22Rv1 (cell line): ENCODE results near the gene TNS2.

ENCODE experiments used
- ZFX ChIP-seq: fragments of 450-650 bp; IDR thresholded peaks from 2 replicates; pipeline ENCODE4 v1.6.1; 2017; ENCODE audit warnings: antibody characterized with exemption, borderline replicate concordance
- TF ChIP-seq, protein P1 (sequence below): fragments of 450-650 bp; IDR thresholded peaks from 2 replicates; pipeline ENCODE4 v1.5.1; 2017; ENCODE audit warnings: mild to moderate bottlenecking

DNA sequence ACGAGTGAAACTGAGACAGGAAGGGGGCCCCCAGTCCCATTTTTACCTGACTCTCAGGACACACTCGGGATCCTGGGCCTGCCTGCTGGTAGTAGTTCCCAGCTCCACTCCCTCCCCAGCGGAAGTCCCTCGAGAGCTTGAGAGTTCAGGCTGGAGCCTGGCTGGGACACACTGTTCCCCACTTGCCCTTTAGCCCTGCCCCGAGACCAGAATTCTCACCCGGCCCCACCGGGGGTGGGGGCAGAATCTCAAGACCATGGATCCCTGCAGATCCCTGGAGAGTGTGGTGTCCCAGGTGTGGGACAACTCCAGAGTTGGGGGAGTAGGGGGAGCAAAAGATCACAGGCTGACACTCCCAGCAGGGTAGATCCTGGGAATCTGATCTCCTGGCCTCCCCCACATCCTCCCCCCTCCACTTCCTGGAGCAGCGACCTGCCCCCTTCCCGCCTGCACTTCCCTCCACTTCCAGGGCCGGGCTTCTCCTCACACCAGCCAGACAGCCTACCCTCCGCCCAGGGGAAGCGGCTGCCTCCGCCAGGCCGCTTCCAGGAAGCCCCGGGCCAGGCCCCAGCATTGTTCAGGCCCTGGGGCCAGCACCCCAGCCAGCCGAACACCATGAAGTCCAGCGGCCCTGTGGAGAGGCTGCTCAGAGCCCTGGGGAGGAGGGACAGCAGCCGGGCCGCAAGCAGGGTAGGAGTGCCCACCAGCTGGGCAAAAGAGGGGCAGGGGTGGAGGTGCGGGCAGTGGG lies at the start of gene TNS2:
- TF ChIP-seq, protein P1, sequence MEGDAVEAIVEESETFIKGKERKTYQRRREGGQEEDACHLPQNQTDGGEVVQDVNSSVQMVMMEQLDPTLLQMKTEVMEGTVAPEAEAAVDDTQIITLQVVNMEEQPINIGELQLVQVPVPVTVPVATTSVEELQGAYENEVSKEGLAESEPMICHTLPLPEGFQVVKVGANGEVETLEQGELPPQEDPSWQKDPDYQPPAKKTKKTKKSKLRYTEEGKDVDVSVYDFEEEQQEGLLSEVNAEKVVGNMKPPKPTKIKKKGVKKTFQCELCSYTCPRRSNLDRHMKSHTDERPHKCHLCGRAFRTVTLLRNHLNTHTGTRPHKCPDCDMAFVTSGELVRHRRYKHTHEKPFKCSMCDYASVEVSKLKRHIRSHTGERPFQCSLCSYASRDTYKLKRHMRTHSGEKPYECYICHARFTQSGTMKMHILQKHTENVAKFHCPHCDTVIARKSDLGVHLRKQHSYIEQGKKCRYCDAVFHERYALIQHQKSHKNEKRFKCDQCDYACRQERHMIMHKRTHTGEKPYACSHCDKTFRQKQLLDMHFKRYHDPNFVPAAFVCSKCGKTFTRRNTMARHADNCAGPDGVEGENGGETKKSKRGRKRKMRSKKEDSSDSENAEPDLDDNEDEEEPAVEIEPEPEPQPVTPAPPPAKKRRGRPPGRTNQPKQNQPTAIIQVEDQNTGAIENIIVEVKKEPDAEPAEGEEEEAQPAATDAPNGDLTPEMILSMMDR, result no peak
- no peak for TF ChIP-seq ZFX
